Left lung (tissue), 10 donors: ENCODE data around the gene CCDC82. TPM values are rescaled to one million over a fixed set of nuclear protein-coding genes. Genes with fewer than 3 reads are reported as not detected.

ENCODE experiments used
- ATAC-seq: fragments of 200-7000 bp; cut with Tn5 transposase; one replicate; pipeline ENCODE4 v1.9.1; 2020; ENCODE audit warnings: moderate library complexity
- DNase-seq, 4 donors: peaks; one replicate each; pipeline ENCODE4 v3.0.0-alpha.2; 2013 to 2020
- H3K27ac ChIP-seq, 2 donors: fragments of 200-600 bp; sonication (generic) in 1 of 2; one replicate each; pipeline versions ENCODE4 v1.5.0 to v1.8.0; 2020 to 2021
- H3K27me3 ChIP-seq, 2 donors: fragments of 200-600 bp; sonication (generic) in 1 of 2; one replicate each; pipeline versions ENCODE4 v1.5.0 to v1.8.0; 2020 to 2021
- H3K36me3 ChIP-seq, 2 donors: fragments of 200-600 bp; sonication (generic) in 1 of 2; one replicate each; pipeline versions ENCODE4 v1.5.0 to v1.8.0; 2020 to 2021
- H3K4me1 ChIP-seq, 2 donors: fragments of 200-600 bp; one replicate each; pipeline ENCODE4 v1.8.0; 2021
- H3K4me3 ChIP-seq, 2 donors: fragments of 200-600 bp; sonication (generic) in 1 of 2; one replicate each; pipeline versions ENCODE4 v1.5.0 to v1.8.0; 2020 to 2021; ENCODE audit warnings: mild to moderate bottlenecking in 1 of 2
- H3K9me3 ChIP-seq, 2 donors: fragments of 200-600 bp; sonication (generic) in 1 of 2; one replicate each; pipeline versions ENCODE4 v1.5.0 to v1.8.0; 2020 to 2021
- intact Hi-C, 2 donors: fragments of 100-400 bp; cut with DNase I; formaldehyde crosslinking; loops; one replicate each; pipeline versions ENCODE4 v1.11.2 to v1.14.2; 2022
- polyA plus RNA-seq, 6 donors: library from polyadenylated mRNA; unstranded; fragments of 120-200 nt; gene quantifications; one replicate each; pipeline ENCODE4 v1.2.1, GENCODE V29; 2013; ENCODE audit not compliant: insufficient read length in 6 of 6
- total RNA-seq, 2 donors: library from RNA; stranded (reverse); fragmentation: NEBNext Ultra II Directional; extraction: Animal tissue kit (Norgen Biotek cat#: 25700); gene quantifications; one replicate each; pipeline ENCODE4 v1.2.1, GENCODE V29; 2021
- TF ChIP-seq, protein P1 (sequence below), 2 donors: fragments of 200-600 bp; sonication (generic) in 1 of 2; IDR thresholded peaks; one replicate each; pipeline versions ENCODE4 v1.5.0 to v1.8.0; 2021; ENCODE audit warnings: antibody characterized with exemption in 2 of 2
- donor health status: DM: no; HTN: yes; CAD: no.
- donor health status: DM: no; HTN: no; CAD: no.

The CCDC82 gene
- total and polyA plus RNA-seq, 8 donors, result 18.1 to 64.5 (median 59.5) TPM

DNA sequence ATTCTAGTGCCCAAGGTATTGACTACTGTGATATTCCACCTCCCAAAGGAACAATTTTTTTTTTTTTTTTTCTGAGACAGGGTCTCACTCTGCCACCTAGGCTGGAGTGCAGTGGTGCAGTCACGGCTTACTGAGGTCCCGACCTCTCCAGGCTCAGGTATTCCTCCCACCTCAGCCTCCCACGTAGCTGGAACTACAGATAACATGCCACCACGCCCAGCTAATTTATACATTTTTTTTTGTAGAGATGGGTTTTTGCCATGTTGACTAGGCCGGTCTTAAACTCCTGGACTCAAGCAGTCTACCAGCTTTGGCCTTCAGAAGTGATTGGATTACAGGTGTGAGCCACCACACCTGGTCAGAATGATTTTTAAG, 80.1 kb downstream of the CCDC82 start:
- ATAC-seq, result no peak
- Histone ChIP-seq H3K27me3 (no peaks in the 10 kb centered on the region), H3K36me3 (no peaks in the 10 kb centered on the region), H3K9me3 (no peaks in the 10 kb centered on the region), H3K27ac (peak overlapping the region in 1 of 2 donors; percentile 87), H3K4me1 (peaks cover 30 to 81% of the 10 kb centered on the region in 2 donors), H3K4me3 (no peak overlapping the region)
- intact Hi-C loops, result no loop called here
- no peak for DNase-seq
- TF ChIP-seq, protein P1, sequence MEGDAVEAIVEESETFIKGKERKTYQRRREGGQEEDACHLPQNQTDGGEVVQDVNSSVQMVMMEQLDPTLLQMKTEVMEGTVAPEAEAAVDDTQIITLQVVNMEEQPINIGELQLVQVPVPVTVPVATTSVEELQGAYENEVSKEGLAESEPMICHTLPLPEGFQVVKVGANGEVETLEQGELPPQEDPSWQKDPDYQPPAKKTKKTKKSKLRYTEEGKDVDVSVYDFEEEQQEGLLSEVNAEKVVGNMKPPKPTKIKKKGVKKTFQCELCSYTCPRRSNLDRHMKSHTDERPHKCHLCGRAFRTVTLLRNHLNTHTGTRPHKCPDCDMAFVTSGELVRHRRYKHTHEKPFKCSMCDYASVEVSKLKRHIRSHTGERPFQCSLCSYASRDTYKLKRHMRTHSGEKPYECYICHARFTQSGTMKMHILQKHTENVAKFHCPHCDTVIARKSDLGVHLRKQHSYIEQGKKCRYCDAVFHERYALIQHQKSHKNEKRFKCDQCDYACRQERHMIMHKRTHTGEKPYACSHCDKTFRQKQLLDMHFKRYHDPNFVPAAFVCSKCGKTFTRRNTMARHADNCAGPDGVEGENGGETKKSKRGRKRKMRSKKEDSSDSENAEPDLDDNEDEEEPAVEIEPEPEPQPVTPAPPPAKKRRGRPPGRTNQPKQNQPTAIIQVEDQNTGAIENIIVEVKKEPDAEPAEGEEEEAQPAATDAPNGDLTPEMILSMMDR (IDR thresholded peaks at IDR 0.05), result no peak

DNA sequence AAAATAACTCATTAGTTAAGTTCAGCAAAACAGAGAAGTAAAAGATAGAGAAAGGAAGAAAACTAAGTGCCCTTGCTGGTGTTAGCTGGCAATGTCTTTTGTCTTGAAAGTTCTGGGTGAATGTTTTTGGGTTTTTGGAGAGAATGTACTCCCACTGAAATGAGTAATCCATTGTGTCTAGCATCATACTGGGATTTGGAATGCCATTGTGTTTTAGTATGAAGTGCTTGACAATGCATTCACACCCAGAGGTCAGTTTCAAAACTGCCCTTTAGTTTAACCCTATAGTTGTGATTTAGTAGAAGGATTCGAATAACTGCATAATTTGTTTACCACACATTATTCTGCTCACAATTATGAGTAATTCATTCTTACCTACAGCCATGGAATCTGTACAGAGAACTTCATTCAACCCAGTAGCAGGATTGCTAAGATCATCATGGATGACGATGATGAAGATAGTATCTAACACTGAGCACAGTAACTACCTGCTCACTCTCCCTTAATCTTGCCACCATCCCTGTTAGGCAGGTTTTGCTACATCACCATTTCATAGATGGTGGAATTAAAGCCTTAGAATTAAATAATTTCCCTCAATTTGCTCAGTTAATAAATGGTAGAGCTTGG, 80.6 kb downstream of the CCDC82 start:
- H3K4me3 ChIP-seq, result no peak overlapping the region
- ATAC-seq (no peak), DNase-seq (no peak)
- H3K36me3 ChIP-seq, result no peaks in the 10 kb centered on the region
- intact Hi-C loops, result no loop called here
- H3K4me1 ChIP-seq, result peaks cover 25 to 81% of the 10 kb centered on the region in 2 donors
- TF ChIP-seq, protein P1 (IDR thresholded peaks at IDR 0.05), result no peak
- peak overlapping the region; percentile 87 to 90 for H3K27ac ChIP-seq
- H3K27me3 ChIP-seq, result no peaks in the 10 kb centered on the region
- no peaks in the 10 kb centered on the region for H3K9me3 ChIP-seq

DNA sequence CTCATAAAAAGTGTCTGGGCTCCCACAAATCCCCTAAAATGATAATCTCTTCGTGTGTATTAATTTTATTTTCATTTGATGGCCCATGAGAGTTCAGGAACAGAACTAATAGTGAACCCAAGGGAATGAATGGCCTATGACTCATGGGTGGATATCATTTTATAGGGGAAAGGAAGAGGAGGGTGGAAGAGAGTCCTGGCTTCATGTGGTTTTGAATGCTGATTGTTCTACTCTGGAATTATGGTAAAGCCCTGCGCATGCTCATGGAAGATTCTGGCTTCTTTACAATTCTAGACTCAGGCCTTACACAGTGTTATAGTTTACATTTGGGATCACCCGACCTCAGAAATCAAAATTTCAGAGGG, 82.0 kb downstream of the CCDC82 start:
- DNase-seq (peak in 1 of 4 donors; percentile 46), ATAC-seq (peak; percentile 45)
- peak overlapping the region; percentile 87 to 90 for H3K27ac ChIP-seq
- H3K4me1 ChIP-seq, result peaks cover 34 to 80% of the 10 kb centered on the region in 2 donors
- H3K36me3 ChIP-seq, result no peaks in the 10 kb centered on the region
- intact Hi-C loops, result no loop called here
- TF ChIP-seq, protein P1 (IDR thresholded peaks at IDR 0.05), result no peak
- no peak overlapping the region for H3K4me3 ChIP-seq
- no peaks in the 10 kb centered on the region for H3K9me3 ChIP-seq
- no peaks in the 10 kb centered on the region for H3K27me3 ChIP-seq

DNA sequence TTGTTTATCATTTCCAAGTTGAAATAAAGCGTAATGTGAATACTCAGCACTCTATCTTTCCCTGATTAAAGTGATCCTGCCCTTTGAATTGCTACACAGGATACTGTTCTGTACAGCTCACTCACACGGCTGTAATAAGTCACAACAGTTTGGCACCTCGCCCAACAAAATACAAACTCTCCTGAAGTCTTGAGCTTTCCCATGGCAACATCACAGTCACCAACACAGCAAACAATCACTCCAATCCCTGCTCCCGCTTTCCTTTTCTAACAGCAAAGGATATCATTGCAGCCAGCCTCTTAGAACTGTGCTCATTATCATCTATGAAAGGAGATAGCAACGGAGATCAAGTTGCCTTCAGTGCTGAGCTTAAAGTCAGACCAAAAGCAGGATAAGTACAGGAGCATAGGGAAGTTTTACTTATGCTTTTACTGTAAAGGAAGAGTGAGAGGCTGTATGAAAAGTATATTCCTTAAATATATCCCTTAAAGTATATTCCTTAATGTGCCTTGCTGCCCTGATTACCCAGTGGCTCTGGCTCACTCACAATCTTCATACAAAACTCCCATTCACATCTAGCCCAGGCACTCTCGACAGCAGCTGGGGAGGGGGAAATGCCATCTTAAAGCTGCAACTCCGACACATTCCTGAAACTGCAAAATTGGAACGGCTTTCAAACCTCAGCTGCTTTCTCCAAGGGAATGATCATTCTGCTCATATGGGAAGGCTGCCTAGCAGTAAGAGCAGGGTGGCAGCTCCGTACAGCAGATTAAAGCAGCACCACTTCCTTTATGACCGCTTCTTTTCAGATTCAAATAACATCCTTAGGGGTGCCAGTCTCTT, 82.6 kb downstream of the CCDC82 start:
- Histone ChIP-seq H3K27me3 (no peaks in the 10 kb centered on the region), H3K9me3 (no peaks in the 10 kb centered on the region), H3K27ac (peak overlapping the region; percentile 87 to 90), H3K36me3 (no peaks in the 10 kb centered on the region), H3K4me3 (no peak overlapping the region), H3K4me1 (peaks cover 37 to 83% of the 10 kb centered on the region in 2 donors)
- ATAC-seq, result peak; percentile 91
- intact Hi-C loops, result no loop called here
- peak in 3 of 4 donors; percentile 82 to 98 (median 94) for DNase-seq
- TF ChIP-seq, protein P1 (IDR thresholded peaks at IDR 0.05), result no peak

DNA sequence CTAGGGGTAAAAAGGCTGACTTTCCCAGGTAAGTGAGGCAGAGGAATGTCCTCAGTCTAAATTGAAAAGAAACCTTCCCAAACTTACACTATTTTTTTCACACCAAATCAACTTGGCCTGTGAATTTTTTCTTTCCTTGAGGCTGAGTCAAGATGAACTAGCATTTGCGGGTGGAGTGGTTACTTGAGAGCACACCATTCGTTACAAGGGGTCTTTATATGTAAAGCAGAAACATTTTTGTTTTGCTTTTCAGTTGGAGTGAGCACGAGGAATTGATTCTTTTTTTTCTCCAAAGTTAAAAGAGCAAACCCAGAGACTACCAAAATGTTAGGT, 83.1 kb downstream of the CCDC82 start:
- intact Hi-C loops, result no loop called here
- Histone ChIP-seq H3K4me1 (peaks cover 36 to 83% of the 10 kb centered on the region in 2 donors), H3K27me3 (no peaks in the 10 kb centered on the region), H3K27ac (peak overlapping the region; percentile 87 to 90), H3K36me3 (no peaks in the 10 kb centered on the region), H3K9me3 (no peaks in the 10 kb centered on the region), H3K4me3 (no peak overlapping the region)
- TF ChIP-seq, protein P1 (IDR thresholded peaks at IDR 0.05), result no peak
- ATAC-seq, result peak; percentile 8
- no peak for DNase-seq
